Upper lobe of right lung (tissue), 1 donor: ENCODE data around the gene CER1. TPM values are rescaled to one million over a fixed set of nuclear protein-coding genes. Genes with fewer than 3 reads are reported as not detected.

ENCODE experiments used
- ATAC-seq: fragments of 200-7000 bp; cut with Tn5 transposase; one replicate; pipeline ENCODE4 v1.9.1; 2020; ENCODE audit warnings: mild to moderate bottlenecking, moderate library complexity
- DNase-seq: peaks from one replicate; pipeline ENCODE4 v3.0.0-alpha.2; 2020
- H3K27ac ChIP-seq: fragments of 200-600 bp; one replicate; pipeline ENCODE4 v1.8.0; 2022
- H3K27me3 ChIP-seq: fragments of 200-600 bp; one replicate; pipeline ENCODE4 v1.8.0; 2022; ENCODE audit warnings: mild to moderate bottlenecking
- H3K36me3 ChIP-seq: fragments of 200-600 bp; one replicate; pipeline ENCODE4 v1.8.0; 2022
- H3K4me1 ChIP-seq: fragments of 200-600 bp; one replicate; pipeline ENCODE4 v1.8.0; 2022
- H3K4me3 ChIP-seq: fragments of 200-600 bp; one replicate; pipeline ENCODE4 v1.8.0; 2022; ENCODE audit warnings: mild to moderate bottlenecking
- H3K9me3 ChIP-seq: fragments of 200-600 bp; one replicate; pipeline ENCODE4 v1.8.0; 2022
- CTCF ChIP-seq: fragments of 200-600 bp; IDR thresholded peaks from one replicate; pipeline ENCODE4 v1.8.0; 2022; ENCODE audit warnings: antibody characterized with exemption
- intact Hi-C: fragments of 100-400 bp; cut with DNase I; formaldehyde crosslinking; loops from one replicate; pipeline ENCODE4 v1.11.0; 2022
- total RNA-seq: library from RNA; stranded (reverse); fragmentation: NEBNext Ultra II Directional; extraction: Animal tissue kit (Norgen Biotek cat#: 25700); gene quantifications from one replicate; pipeline ENCODE4 v1.2.1, GENCODE V29; 2021
- donor health status: DM: no; HTN: yes; CAD: no; lungs with severe emphysema.

CER1 gene
- total RNA-seq, 1 donor from 2014 or later: not detected

- Histone ChIP-seq H3K4me3 (no peak overlapping the region), H3K27me3 (no peaks in the 10 kb centered on the region), H3K27ac (no peak overlapping the region), H3K4me1 (no peaks in the 10 kb centered on the region), H3K9me3 (no peaks in the 10 kb centered on the region), H3K36me3 (peaks cover 18% of the 10 kb centered on the region)
- DNase-seq (no peak), ATAC-seq (no peak)
- no peak for TF ChIP-seq CTCF
- intact Hi-C loops: no loop called here
Observed at GRCh38 chr9:14674630-14675029, 47.9 kb downstream of the CER1 start.

GRCh38 chr9:14671377-14671776, 51.2 kb downstream of the CER1 start:
- DNase-seq (no peak), ATAC-seq (no peak)
- Histone ChIP-seq H3K9me3 (no peaks in the 10 kb centered on the region), H3K4me1 (no peaks in the 10 kb centered on the region), H3K4me3 (no peak overlapping the region), H3K27ac (no peak overlapping the region), H3K27me3 (no peaks in the 10 kb centered on the region), H3K36me3 (no peaks in the 10 kb centered on the region)
- intact Hi-C loops: no loop called here
- no peak for TF ChIP-seq CTCF

GRCh38 chr9:14670718-14671117, 51.8 kb downstream of the CER1 start:
- H3K9me3 ChIP-seq: no peaks in the 10 kb centered on the region
- H3K36me3 ChIP-seq: no peaks in the 10 kb centered on the region
- intact Hi-C loops: no loop called here
- TF ChIP-seq CTCF: no peak
- no peak overlapping the region for H3K4me3 ChIP-seq
- H3K27me3 ChIP-seq: no peaks in the 10 kb centered on the region
- ATAC-seq (no peak), DNase-seq (no peak)
- H3K27ac ChIP-seq: no peak overlapping the region
- H3K4me1 ChIP-seq: no peaks in the 10 kb centered on the region

Other genes with a start within 250 kb of the CER1 start
- gene ZDHHC21, start 29.3 kb downstream of the CER1 start, total RNA-seq: 20.7 TPM
- 7.0 TPM for gene FREM1, start 187.7 kb upstream of the CER1 start, total RNA-seq